Stimulated activated memory B cell treated with anti-CD40 and anti-IgM and Interleukin-4, amounts not matched to agents 10 μg/mL and 1 μg/mL and 100 μg/mL, for 72 hours (primary cell): ENCODE data around the gene LYPD1.
A peak's percentile ranks its signal among the peaks of the same experiment; 100 is the strongest.

Source experiments
- ATAC-seq: fragments of 150-1000 bp; cut with Tn5 transposase; 2 replicates; pipeline ENCODE4 v1.10.0; 2021
- H3K27ac Mint-ChIP-seq: one replicate; pipeline ENCODE4 v1.8.0; 2022; ENCODE audit warnings: mild to moderate bottlenecking, mixed read lengths
- H3K27me3 Mint-ChIP-seq: one replicate; pipeline ENCODE4 v1.8.0; 2022; ENCODE audit warnings: mixed read lengths
- H3K36me3 Mint-ChIP-seq: one replicate; pipeline ENCODE4 v1.8.0; 2022; ENCODE audit warnings: mixed read lengths
- H3K4me1 Mint-ChIP-seq: one replicate; pipeline ENCODE4 v1.8.0; 2022; ENCODE audit warnings: mixed read lengths
- H3K4me3 Mint-ChIP-seq: one replicate; pipeline ENCODE4 v1.8.0; 2022; ENCODE audit warnings: mild to moderate bottlenecking, moderate library complexity, mixed read lengths
- H3K9me3 Mint-ChIP-seq: one replicate; pipeline ENCODE4 v1.8.0; 2022; ENCODE audit warnings: mixed read lengths

The LYPD1 gene

DNA sequence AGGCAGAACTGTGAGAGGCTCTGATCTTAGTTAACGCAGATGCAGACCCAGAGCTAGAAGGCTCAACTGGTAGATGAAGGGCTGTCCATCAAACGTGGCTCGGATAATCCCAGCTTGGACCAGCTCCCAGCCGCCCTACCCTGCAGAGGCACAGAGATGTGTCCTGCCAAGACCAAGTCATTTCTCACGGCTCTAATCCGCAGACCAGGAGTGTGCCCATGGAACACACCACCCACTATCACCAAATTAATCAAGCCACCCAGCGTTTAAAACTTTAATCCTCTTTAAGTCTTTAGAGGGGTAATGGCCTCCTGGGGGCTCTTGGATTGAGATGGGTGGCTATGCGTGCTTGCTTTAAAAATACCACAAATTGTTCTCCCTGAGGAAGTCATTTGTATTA lies 17.5 kb downstream of the LYPD1 start:
- Mint-ChIP-seq H3K4me1 (no peaks in the 10 kb centered on the region), H3K27ac (no peak overlapping the region), H3K36me3 (no peaks in the 10 kb centered on the region), H3K27me3 (peaks cover 25% of the 10 kb centered on the region), H3K4me3 (no peak overlapping the region), H3K9me3 (no peaks in the 10 kb centered on the region)
- ATAC-seq, result no peak

DNA sequence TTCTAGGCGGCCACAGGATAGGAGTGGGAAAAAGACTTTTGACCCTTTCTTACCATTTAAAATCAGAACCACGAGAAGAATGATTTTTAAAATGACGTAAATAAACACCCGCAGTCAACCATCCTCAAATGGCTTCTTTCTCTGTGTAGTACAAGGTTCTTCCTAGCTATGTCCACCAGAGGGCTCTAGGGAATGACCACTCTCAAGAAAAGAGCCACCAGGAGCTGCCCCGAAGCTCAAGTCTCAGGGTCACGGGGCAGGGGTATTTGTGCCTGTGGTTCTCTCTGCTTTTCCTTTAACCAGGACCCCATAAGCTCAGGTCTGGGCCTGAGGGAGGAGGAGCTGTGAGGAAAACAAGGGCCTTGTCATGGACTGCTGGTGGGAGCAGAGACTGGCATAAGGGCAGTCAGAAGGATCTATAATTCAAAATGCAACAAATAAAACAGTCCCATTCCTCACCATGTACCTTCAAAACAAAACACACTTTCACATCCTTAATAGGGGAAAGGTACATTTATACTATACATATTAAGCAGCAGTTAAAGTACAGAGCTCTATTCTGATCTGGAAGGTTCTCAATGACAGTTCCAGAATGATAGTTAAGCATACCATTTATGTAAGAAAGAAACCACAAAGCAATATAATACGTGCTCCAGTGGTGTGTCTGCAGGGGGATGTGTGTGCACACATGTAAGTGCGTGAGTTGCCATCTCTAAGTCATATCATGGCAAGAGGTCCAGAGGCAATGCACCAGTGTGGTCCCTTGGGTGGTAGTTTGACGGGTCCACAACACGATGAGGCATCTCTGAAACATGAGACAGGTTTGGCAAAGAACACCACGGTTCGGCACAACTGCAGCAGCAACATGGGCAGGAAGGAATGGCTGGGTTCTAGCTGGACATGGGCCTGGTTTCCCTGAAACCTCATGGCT lies 18.6 kb downstream of the LYPD1 start:
- ATAC-seq, result no peak
- no peak overlapping the region for H3K27ac Mint-ChIP-seq
- H3K36me3 Mint-ChIP-seq, result no peaks in the 10 kb centered on the region

DNA sequence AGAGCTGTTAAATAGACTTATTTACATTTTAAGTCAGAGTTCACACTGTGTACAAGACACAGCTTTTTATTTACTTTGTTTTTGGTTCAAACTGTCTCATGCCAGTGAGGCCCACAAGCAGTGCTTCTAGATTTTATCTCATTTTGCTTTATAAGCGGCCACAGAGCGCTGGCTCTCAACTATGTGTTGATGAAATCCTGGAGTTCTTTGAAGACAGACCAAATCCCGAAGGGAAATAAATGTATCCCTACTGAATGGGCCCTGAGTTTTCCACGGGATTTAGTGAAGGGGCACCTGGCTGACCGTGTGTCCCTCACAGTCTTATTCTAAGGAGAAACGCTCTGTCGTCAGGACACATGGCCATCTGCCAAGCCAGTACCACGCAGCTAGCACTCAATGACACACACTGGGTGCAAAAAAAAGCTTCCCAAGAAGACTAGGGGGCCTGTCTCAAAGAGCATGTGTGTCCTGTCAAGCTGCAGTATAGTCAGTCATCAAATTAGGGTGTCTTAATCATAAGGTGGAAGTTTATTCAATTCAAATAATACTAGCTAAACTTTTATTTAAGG lies 23.4 kb downstream of the LYPD1 start:
- H3K27me3 Mint-ChIP-seq, result peaks cover 36% of the 10 kb centered on the region
- H3K27ac Mint-ChIP-seq, result no peak overlapping the region
- no peaks in the 10 kb centered on the region for H3K36me3 Mint-ChIP-seq
- H3K4me1 Mint-ChIP-seq, result peaks cover 15% of the 10 kb centered on the region
- no peak for ATAC-seq
- H3K9me3 Mint-ChIP-seq, result no peaks in the 10 kb centered on the region
- H3K4me3 Mint-ChIP-seq, result no peak overlapping the region

More for the DNA sequence above, 18.6 kb downstream of the LYPD1 start:
- no peak overlapping the region for H3K4me3 Mint-ChIP-seq
- H3K9me3 Mint-ChIP-seq, result no peaks in the 10 kb centered on the region
- peaks cover under 1% of the 10 kb centered on the region for H3K4me1 Mint-ChIP-seq
- peaks cover 31% of the 10 kb centered on the region for H3K27me3 Mint-ChIP-seq

DNA sequence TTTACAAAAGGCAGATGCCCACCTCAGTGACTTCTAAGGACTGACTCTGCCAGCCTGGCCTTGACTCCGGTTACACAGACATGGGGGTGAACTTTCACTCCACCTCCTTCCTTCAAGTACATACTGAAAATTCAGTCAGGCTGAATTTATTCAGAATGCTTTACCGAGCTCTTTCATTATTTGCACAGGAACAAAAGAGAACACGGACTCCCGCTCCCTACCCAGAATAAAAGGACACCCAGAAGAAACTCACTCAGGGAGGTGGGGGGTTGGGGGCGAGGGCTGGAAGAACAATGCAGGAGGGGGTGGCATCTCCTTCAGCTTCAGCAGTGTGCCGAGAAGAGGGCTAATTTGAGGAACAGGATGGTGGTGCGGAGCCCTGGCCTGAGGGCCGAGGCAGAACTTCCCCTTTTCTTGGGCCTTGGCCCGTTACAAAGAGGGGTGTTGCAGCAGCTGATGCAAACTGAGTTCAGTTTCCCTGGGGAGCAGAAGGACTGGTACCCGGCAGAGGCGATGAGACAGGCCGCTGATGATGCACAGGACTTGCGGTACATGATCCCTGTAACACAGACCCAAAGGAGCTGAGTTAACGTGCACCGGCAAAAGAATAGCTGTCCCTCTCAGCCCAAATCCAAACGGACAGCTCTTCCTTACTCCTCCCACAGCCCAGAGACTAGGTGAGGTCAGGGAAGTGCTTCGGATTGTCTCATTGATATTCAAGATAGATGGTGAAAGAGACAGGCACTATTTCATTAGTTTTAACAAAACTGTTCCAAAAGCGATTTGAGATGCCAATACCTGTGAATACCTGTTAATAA lies 24.1 kb downstream of the LYPD1 start:
- peaks cover 15% of the 10 kb centered on the region for H3K4me1 Mint-ChIP-seq
- H3K36me3 Mint-ChIP-seq, result no peaks in the 10 kb centered on the region
- H3K4me3 Mint-ChIP-seq, result no peak overlapping the region
- H3K27me3 Mint-ChIP-seq, result peaks cover 36% of the 10 kb centered on the region
- peak; percentile 87 for ATAC-seq
- H3K9me3 Mint-ChIP-seq, result no peaks in the 10 kb centered on the region
- peak overlapping the region; percentile 50 for H3K27ac Mint-ChIP-seq

DNA sequence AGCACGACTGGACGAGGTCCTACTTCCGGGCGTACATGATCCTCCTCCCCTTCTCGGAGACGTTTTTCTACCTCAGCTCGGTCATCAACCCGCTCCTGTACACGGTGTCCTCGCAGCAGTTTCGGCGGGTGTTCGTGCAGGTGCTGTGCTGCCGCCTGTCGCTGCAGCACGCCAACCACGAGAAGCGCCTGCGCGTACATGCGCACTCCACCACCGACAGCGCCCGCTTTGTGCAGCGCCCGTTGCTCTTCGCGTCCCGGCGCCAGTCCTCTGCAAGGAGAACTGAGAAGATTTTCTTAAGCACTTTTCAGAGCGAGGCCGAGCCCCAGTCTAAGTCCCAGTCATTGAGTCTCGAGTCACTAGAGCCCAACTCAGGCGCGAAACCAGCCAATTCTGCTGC lies 24.8 kb downstream of the LYPD1 start:
- Mint-ChIP-seq H3K27ac (peak overlapping the region; percentile 50), H3K4me3 (no peak overlapping the region), H3K36me3 (no peaks in the 10 kb centered on the region), H3K27me3 (peaks cover 36% of the 10 kb centered on the region), H3K4me1 (peaks cover 15% of the 10 kb centered on the region), H3K9me3 (no peaks in the 10 kb centered on the region)
- ATAC-seq, result no peak

DNA sequence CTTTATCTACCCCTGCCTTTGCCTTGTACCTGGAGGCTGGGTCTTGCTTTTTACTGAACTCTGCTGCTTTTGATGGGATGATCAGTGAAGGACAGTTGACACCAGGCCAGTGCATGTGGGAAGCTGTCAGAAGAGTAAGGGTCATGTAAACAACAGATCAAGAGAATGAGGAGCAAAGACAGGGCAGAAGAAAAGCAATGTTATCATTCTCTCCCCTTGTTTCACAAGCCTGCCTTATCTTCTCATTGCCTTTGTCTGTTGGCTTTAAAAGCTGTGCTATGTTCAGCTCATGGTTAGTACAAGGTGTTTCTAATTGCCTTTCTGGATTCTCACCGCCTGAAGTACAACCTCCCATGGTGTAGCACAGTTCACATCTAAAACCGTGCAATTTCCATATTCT lies 27.6 kb downstream of the LYPD1 start:
- Mint-ChIP-seq H3K4me3 (no peak overlapping the region), H3K36me3 (no peaks in the 10 kb centered on the region), H3K9me3 (no peaks in the 10 kb centered on the region), H3K27ac (no peak overlapping the region), H3K27me3 (peaks cover 10% of the 10 kb centered on the region), H3K4me1 (peaks cover 15% of the 10 kb centered on the region)
- no peak for ATAC-seq

DNA sequence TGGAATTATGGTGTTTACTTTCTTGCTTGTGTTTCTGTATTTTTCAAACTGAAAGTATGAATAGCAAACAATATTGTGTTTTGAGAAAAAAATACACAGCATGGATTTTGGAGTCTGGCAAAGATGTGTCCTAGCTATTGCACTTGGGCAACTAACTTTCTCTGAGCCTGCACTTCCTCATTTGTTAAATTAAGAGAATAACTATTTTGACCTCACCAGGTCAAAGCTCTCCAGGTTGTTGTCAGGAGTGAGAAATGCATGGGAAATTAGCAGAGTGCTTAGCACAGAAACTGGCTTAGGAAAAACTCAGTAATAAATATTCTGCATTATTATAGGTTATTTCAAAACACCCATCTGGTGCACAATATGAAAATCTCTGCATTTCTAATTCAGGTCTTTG lies 28.2 kb downstream of the LYPD1 start:
- peaks cover 15% of the 10 kb centered on the region for H3K4me1 Mint-ChIP-seq
- H3K9me3 Mint-ChIP-seq, result no peaks in the 10 kb centered on the region
- no peak for ATAC-seq
- no peak overlapping the region for H3K4me3 Mint-ChIP-seq
- H3K27me3 Mint-ChIP-seq, result peaks cover 6% of the 10 kb centered on the region
- no peak overlapping the region for H3K27ac Mint-ChIP-seq
- no peaks in the 10 kb centered on the region for H3K36me3 Mint-ChIP-seq

DNA sequence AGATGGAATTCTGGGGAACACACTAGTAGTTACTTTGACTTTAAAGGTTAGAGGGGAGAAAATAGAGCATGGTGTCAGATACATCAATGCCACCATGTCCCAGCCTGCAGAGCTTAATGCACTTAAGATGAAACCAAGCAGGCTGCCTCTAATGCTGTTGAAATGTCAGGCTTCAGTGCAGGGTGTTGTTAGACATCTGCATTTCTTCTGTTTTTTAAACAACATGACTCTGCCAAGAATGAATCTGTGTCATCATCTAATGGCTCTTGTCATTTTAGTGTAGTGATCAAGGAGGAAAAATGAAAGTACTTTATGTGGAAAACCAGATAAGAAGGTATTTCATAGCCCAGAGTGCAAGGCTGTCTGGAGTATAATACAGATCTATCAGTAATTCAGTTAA lies 29.9 kb downstream of the LYPD1 start:
- ATAC-seq, result no peak
- Mint-ChIP-seq H3K4me3 (no peak overlapping the region), H3K36me3 (no peaks in the 10 kb centered on the region), H3K4me1 (peaks cover 2% of the 10 kb centered on the region), H3K9me3 (peaks cover 2% of the 10 kb centered on the region), H3K27me3 (peaks cover 10% of the 10 kb centered on the region), H3K27ac (no peak overlapping the region)

DNA sequence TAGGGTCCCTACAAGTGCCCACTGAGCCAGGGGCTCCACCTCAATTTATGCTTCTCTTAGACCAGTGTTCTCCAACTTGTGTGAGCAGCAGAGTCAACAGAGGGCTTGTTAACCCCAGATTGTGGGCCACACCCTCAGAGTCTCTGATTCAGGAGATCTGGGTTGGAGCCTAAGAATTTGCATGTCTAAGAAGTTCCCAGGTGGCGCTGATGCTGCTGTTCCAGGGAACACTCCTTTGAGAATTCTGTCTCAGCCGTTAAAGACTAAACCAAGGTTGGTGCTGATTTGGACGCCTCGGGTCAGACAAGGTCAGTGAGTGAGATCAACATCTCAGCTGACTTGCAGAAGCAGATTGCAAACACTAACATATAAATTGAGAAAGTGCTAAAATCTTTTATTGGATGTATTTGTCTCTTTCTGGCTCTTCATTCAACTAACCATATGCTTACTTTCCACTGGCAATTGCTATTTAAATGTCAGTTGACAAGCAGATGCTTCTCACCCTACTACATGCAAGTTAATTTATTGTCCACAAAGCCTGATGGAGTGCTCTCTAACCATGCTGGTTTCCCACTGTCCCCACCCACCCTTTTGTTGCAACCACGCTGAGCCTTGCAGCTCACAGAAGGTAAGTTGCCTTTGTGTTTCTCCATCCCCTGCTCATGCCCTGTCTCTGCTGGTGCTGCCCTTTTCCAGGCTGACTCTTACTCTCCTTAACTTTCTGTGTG lies 31.5 kb downstream of the LYPD1 start:
- Mint-ChIP-seq H3K27me3 (peaks cover 17% of the 10 kb centered on the region), H3K4me1 (no peaks in the 10 kb centered on the region), H3K27ac (no peak overlapping the region), H3K9me3 (peaks cover 8% of the 10 kb centered on the region), H3K36me3 (no peaks in the 10 kb centered on the region), H3K4me3 (no peak overlapping the region)
- ATAC-seq, result no peak

DNA sequence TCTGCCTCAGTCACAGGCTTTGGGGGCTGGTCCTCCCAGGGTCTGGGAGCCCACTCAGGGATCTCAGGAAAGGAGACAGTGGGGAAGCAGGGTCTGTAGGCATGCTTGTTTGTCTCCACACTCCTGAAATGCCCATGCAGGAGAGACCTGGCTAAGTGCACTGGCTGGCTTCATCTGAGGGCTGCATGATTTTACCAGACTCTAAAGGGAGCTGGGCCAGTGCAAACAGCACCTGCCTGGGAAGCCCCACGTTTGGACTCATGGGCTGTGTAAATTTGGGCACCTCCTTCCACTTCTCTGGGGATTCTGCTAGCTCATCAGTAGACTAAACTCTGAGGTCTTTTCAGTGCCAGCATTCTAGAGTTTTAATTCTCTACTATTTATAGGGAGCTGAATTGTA lies 33.7 kb downstream of the LYPD1 start:
- Mint-ChIP-seq H3K4me3 (no peak overlapping the region), H3K36me3 (no peaks in the 10 kb centered on the region), H3K9me3 (peaks cover 9% of the 10 kb centered on the region), H3K27ac (no peak overlapping the region), H3K27me3 (peaks cover 22% of the 10 kb centered on the region), H3K4me1 (no peaks in the 10 kb centered on the region)
- ATAC-seq, result peak; percentile 13

DNA sequence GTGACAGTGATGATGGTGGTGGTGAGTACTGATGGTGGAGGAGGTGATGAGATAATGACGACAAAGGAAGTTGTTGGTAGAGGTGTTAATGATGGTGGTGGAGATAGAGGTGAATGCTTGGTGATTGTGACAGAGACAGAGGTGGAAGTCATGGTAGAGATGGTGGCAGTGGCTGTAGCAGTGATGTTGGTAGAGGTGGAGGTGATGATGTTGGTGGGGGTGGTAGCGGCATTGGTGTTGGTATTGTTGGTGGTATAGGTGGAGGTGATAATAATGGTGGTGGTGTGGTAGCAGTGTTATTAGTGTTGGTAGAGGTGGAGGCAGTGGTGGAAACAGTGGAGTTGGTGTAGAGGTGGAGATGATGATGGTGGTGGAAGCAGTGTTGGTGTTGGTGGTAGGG lies 36.4 kb downstream of the LYPD1 start:
- no peaks in the 10 kb centered on the region for H3K4me1 Mint-ChIP-seq
- H3K36me3 Mint-ChIP-seq, result no peaks in the 10 kb centered on the region
- no peak overlapping the region for H3K27ac Mint-ChIP-seq
- H3K9me3 Mint-ChIP-seq, result peaks cover 9% of the 10 kb centered on the region
- ATAC-seq, result no peak
- no peak overlapping the region for H3K4me3 Mint-ChIP-seq
- peaks cover 22% of the 10 kb centered on the region for H3K27me3 Mint-ChIP-seq

DNA sequence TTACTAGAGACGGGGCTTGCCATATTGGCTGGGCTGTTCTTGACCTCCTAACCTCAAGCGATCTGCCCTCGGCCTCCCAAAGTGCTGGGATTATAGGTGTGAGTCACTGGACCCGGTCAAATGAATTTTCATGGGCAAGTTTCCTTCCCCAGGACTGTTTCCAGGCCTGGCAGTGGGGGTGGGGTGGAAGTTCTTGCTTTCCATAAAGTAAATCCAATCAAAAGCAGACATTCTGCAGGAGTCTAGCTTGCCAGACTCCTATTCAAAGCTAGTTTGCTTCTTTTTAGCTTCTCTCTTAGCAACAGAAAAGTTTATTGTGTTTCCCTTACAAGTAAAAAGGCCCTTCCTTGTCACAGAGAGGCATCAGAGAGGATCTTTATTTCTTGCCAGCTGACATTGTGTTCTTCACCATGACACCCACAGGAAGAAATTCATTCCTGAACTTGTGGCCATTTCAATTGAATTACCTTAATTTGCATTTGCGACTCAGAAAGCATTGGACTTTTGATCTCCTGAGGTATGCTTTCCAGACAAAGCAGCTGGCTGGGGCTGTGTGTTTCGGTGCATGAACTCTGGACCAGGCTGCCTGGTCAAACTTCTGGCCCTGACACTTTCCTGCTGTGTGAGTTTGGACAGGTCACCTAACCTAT lies 37.9 kb downstream of the LYPD1 start:
- ATAC-seq, result no peak
- Mint-ChIP-seq H3K4me3 (no peak overlapping the region), H3K4me1 (no peaks in the 10 kb centered on the region), H3K36me3 (no peaks in the 10 kb centered on the region), H3K27me3 (peaks cover 22% of the 10 kb centered on the region), H3K9me3 (peaks cover 9% of the 10 kb centered on the region), H3K27ac (no peak overlapping the region)

DNA sequence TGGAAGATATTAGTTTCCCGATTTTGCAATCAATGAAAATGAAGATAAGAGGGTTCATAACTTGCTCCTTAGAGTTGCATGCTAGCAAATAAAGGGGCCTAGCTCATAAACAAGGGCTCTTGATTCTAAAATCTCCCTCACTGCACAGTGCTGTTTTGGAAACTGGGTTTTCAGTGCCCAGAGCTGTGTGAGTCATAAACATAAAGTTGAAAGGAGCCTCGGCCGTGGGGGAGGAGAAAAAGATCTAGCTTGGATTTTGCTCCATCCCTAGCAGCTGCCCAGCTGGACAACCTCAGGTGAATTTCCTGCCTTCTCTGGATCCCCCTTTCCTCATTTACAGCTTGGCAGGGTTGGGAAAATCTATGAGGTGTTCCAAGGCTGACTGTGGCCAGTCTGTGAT lies 42.5 kb downstream of the LYPD1 start:
- Mint-ChIP-seq H3K4me1 (no peaks in the 10 kb centered on the region), H3K4me3 (no peak overlapping the region), H3K27ac (no peak overlapping the region), H3K36me3 (no peaks in the 10 kb centered on the region), H3K27me3 (peaks cover 11% of the 10 kb centered on the region), H3K9me3 (no peaks in the 10 kb centered on the region)
- ATAC-seq, result no peak

DNA sequence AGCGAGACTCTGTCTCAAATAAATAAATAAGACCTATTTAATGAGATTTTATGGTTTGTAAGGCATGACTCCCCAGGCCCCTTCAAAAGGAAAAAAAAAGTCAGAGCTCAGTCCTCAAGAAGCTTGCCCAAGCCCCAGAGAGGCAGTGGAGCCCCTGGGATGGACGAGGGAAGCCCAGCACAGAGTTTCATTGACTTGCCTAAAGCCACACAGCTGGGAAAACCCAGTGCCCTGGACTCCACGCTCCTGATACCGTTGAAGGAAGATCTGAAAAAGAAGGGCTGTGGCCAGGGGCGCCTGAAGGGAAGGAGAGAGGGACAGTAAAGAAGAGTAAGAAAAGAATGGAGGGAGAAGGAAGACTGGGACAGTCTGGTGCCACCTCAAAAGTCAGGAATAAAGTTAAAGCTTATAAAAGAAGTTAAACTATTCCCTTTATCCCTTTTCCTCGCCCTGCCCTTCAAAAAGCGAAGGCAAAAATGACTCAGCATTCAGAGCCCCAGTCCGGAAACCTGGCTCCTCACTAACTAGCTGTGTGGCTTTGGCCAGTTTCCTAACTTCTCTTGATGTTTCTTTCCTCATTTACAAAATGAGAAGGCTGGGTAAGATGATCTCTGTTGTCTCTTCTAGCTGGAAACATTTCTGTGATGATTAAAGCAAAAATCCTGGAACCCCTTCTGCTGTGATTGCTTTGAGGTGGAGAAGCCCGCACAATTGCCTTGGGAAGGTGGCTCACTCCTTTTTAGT lies 46.7 kb downstream of the LYPD1 start:
- H3K27me3 Mint-ChIP-seq, result peaks cover 11% of the 10 kb centered on the region
- no peak overlapping the region for H3K4me3 Mint-ChIP-seq
- no peak overlapping the region for H3K27ac Mint-ChIP-seq
- H3K4me1 Mint-ChIP-seq, result no peaks in the 10 kb centered on the region
- no peaks in the 10 kb centered on the region for H3K9me3 Mint-ChIP-seq
- H3K36me3 Mint-ChIP-seq, result no peaks in the 10 kb centered on the region
- no peak for ATAC-seq
